Activated B cell treated with CpG ODN at 0.5 μM for 24 hours (primary cell): ENCODE measurements around the gene TJP2. TPM values are rescaled to one million over a fixed set of nuclear protein-coding genes. Genes with fewer than 3 reads are reported as not detected.

ENCODE experiments used
- ATAC-seq: fragments of 200-7000 bp; cut with Tn5 transposase; one replicate; pipeline ENCODE4 v1.10.0; 2021; ENCODE audit warnings: low read depth, mild to moderate bottlenecking, moderate library complexity
- CTCF ChIA-PET: fragments of 350-600 bp; sonication (Branson Sonifier 250); formaldehyde crosslinking; loops from one replicate; lab custom pipeline; 2021; ENCODE audit warnings: antibody characterized with exemption; lab: Charles Lee
- POLR2A ChIA-PET: fragments of 350-600 bp; sonication (Branson Sonifier 250); formaldehyde crosslinking; loops from one replicate; lab custom pipeline; 2021; ENCODE audit warnings: antibody characterized with exemption; lab: Charles Lee
- DNase-seq: peaks from one replicate; pipeline ENCODE4 v3.0.0; 2022
- H3K27ac Mint-ChIP-seq: one replicate; pipeline ENCODE4 v1.8.0; 2020; ENCODE audit warnings: mixed read lengths
- H3K27me3 Mint-ChIP-seq: one replicate; pipeline ENCODE4 v1.8.0; 2021; ENCODE audit warnings: mixed read lengths
- H3K36me3 Mint-ChIP-seq: one replicate; pipeline ENCODE4 v1.8.0; 2021; ENCODE audit warnings: low read depth, mixed read lengths
- H3K4me1 Mint-ChIP-seq: one replicate; pipeline ENCODE4 v1.8.0; 2021; ENCODE audit warnings: mixed read lengths
- H3K4me3 Mint-ChIP-seq: one replicate; pipeline ENCODE4 v1.8.0; 2020; ENCODE audit warnings: mild to moderate bottlenecking, mixed read lengths
- H3K9me3 Mint-ChIP-seq: one replicate; pipeline ENCODE4 v1.8.0; 2020; ENCODE audit warnings: mixed read lengths
- CTCF ChIP-seq: fragments of 200-600 bp; IDR thresholded peaks from one replicate; pipeline ENCODE4 v1.8.0; 2022; ENCODE audit warnings: antibody characterized with exemption, mild to moderate bottlenecking
- intact Hi-C: fragments of 100-400 bp; cut with micrococcal nuclease; formaldehyde crosslinking; loops from one replicate; pipeline ENCODE4 v1.15.1; 2024
- total RNA-seq: library from RNA; stranded (reverse); gene quantifications from 2 replicates; pipeline ENCODE4 v1.2.3, GENCODE V29; 2022

The TJP2 gene
- total RNA-seq, 1 donor from 2014 or later, result 4.7 TPM

GRCh38 chr9:69181908-69182353, 7.9 kb downstream of the TJP2 start:
- H3K36me3 Mint-ChIP-seq, result no peaks in the 10 kb centered on the region
- no peak overlapping the region for H3K4me3 Mint-ChIP-seq
- no peaks in the 10 kb centered on the region for H3K4me1 Mint-ChIP-seq
- POLR2A ChIA-PET, result no interaction called here
- no peak overlapping the region for H3K27ac Mint-ChIP-seq
- DNase-seq, result no peak
- CTCF ChIA-PET, result no interaction called here
- TF ChIP-seq CTCF, result no peak
- ATAC-seq, result no peak
- intact Hi-C loops, result no loop called here
- H3K27me3 Mint-ChIP-seq, result no peaks in the 10 kb centered on the region
- H3K9me3 Mint-ChIP-seq, result no peaks in the 10 kb centered on the region

GRCh38 chr9:69184266-69184665, 10.2 kb downstream of the TJP2 start:
- Mint-ChIP-seq H3K36me3 (no peaks in the 10 kb centered on the region), H3K4me1 (no peaks in the 10 kb centered on the region), H3K4me3 (no peak overlapping the region), H3K9me3 (no peaks in the 10 kb centered on the region), H3K27me3 (no peaks in the 10 kb centered on the region), H3K27ac (no peak overlapping the region)
- CTCF ChIA-PET, result interaction anchor here (1.1 kb wide), 1 partner anchor 9 kb away, joined by 3 read pairs; no protein-coding TSS in a partner anchor
- no peak for TF ChIP-seq CTCF
- DNase-seq, result no peak
- POLR2A ChIA-PET, result no interaction called here
- no peak for ATAC-seq
- intact Hi-C loops, result no loop called here

- DNase-seq, result no peak
- intact Hi-C loops, result no loop called here
- ChIA-PET POLR2A (no interaction called here), CTCF (no interaction called here)
- Mint-ChIP-seq H3K27ac (no peak overlapping the region), H3K27me3 (no peaks in the 10 kb centered on the region), H3K4me1 (peaks cover 6% of the 10 kb centered on the region), H3K36me3 (no peaks in the 10 kb centered on the region), H3K9me3 (no peaks in the 10 kb centered on the region), H3K4me3 (no peak overlapping the region)
- no peak for ATAC-seq
- TF ChIP-seq CTCF, result no peak
Measured at GRCh38 chr9:69186841-69187611, 12.9 kb downstream of the TJP2 start.

- ATAC-seq (no peak), DNase-seq (no peak)
- no peak for TF ChIP-seq CTCF
- POLR2A ChIA-PET, result interaction anchor here (0.6 kb wide), 1 partner anchor 75 kb away, joined by 6 read pairs; no protein-coding TSS in a partner anchor
- intact Hi-C loops, result no loop called here
- CTCF ChIA-PET, result no interaction called here
- H3K27ac Mint-ChIP-seq, result no peak overlapping the region
- H3K4me3 Mint-ChIP-seq, result no peak overlapping the region
- H3K36me3 Mint-ChIP-seq, result no peaks in the 10 kb centered on the region
- H3K27me3 Mint-ChIP-seq, result no peaks in the 10 kb centered on the region
- H3K4me1 Mint-ChIP-seq, result peaks cover 6% of the 10 kb centered on the region
- no peaks in the 10 kb centered on the region for H3K9me3 Mint-ChIP-seq
Measured at GRCh38 chr9:69188975-69189374, 14.9 kb downstream of the TJP2 start.

- H3K4me1 Mint-ChIP-seq, result peaks cover 6% of the 10 kb centered on the region
- intact Hi-C loops, result loop anchor here (5.0 kb wide), 1 partner anchor 68 kb away; no protein-coding TSS in a partner anchor
- ATAC-seq (no peak), DNase-seq (no peak)
- POLR2A ChIA-PET, result no interaction called here
- no peak for TF ChIP-seq CTCF
- H3K27ac Mint-ChIP-seq, result no peak overlapping the region
- CTCF ChIA-PET, result interaction anchor here (5.2 kb wide), 1 partner anchor 136 kb away, joined by 60 read pairs; no protein-coding TSS in a partner anchor
- no peaks in the 10 kb centered on the region for H3K9me3 Mint-ChIP-seq
- H3K27me3 Mint-ChIP-seq, result no peaks in the 10 kb centered on the region
- H3K36me3 Mint-ChIP-seq, result no peaks in the 10 kb centered on the region
- H3K4me3 Mint-ChIP-seq, result no peak overlapping the region
Measured at GRCh38 chr9:69190086-69190862, 16.2 kb downstream of the TJP2 start.
